COR-L47 (cell line): ENCODE data around the gene GPATCH1.

Source experiments
- DNase-seq: peaks from one replicate; lab custom pipeline; 2025; lab: John Stamatoyannopoulos, UW

GPATCH1 gene

GRCh38 chr19:33063753-33064457 is 17.1 kb upstream of the GPATCH1 start:
- DNase-seq: peak; percentile 61

GRCh38 chr19:33064458-33064791 is 16.6 kb upstream of the GPATCH1 start:
- DNase-seq: no peak

GRCh38 chr19:33064792-33065550 is 16.0 kb upstream of the GPATCH1 start, which contains the start of gene RHPN2:
Gene RHPN2, minus strand, starts transcription at chr19:33064888. Its CDS starts 36 bp downstream, at chr19:33064852.
- peak; percentile 57 for DNase-seq

GRCh38 chr19:33066543-33066942 is 14.4 kb upstream of the GPATCH1 start:
- DNase-seq: no peak

GRCh38 chr19:33067121-33067520 is 13.9 kb upstream of the GPATCH1 start:
- DNase-seq: no peak

- no peak for DNase-seq
These were observed 9.1 kb upstream of the GPATCH1 start for GRCh38 chr19:33071887-33072286.

- DNase-seq: no peak
These were observed 5.5 kb upstream of the GPATCH1 start for GRCh38 chr19:33075519-33075918.

GRCh38 chr19:33085570-33086128 is 4.7 kb downstream of the GPATCH1 start:
- DNase-seq: no peak

GRCh38 chr19:33086955-33087354 is 6.0 kb downstream of the GPATCH1 start:
- DNase-seq: no peak

- no peak for DNase-seq
These were observed 8.0 kb downstream of the GPATCH1 start for GRCh38 chr19:33089010-33089409.

- no peak for DNase-seq
These were observed 9.2 kb downstream of the GPATCH1 start for GRCh38 chr19:33090179-33090578.

- DNase-seq: no peak
These were observed 12.6 kb downstream of the GPATCH1 start for GRCh38 chr19:33093420-33094210.

GRCh38 chr19:33094436-33095067 is 13.6 kb downstream of the GPATCH1 start:
- DNase-seq: no peak

- DNase-seq: no peak
These were observed 15.0 kb downstream of the GPATCH1 start for GRCh38 chr19:33096005-33096404.

GRCh38 chr19:33098055-33098534 is 17.1 kb downstream of the GPATCH1 start:
- no peak for DNase-seq

- DNase-seq: no peak
These were observed 20.1 kb downstream of the GPATCH1 start for GRCh38 chr19:33100894-33101644.

GRCh38 chr19:33102893-33103292 is 21.9 kb downstream of the GPATCH1 start:
- no peak for DNase-seq

- no peak for DNase-seq
These were observed 27.2 kb downstream of the GPATCH1 start for GRCh38 chr19:33108161-33108560.

GRCh38 chr19:33110137-33110910 is 29.3 kb downstream of the GPATCH1 start:
- no peak for DNase-seq

GRCh38 chr19:33111587-33111986 is 30.6 kb downstream of the GPATCH1 start:
- DNase-seq: no peak
